H9 (cell line): ENCODE measurements around the gene TPP1. TPM values are rescaled to one million over a fixed set of nuclear protein-coding genes. Genes with fewer than 3 reads are reported as not detected.

Experiments
- DNase-seq: peaks from one replicate; pipeline ENCODE4 v3.0.0-alpha.2; 2017
- H2AFZ ChIP-seq: one replicate; pipeline ENCODE4 v1.6.1; 2013; ENCODE audit warnings: mild to moderate bottlenecking, low read length, control low read depth, moderate library complexity
- H2AK5ac ChIP-seq: 2 replicates; pipeline ENCODE4 v1.6.1; 2013; ENCODE audit warnings: low read length, control low read depth, mixed read lengths; ENCODE audit not compliant: insufficient read length
- H2BK120ac ChIP-seq: one replicate; pipeline ENCODE4 v1.6.1; 2013; ENCODE audit warnings: low read depth, mild to moderate bottlenecking, low read length, control low read depth, inconsistent platforms; ENCODE audit not compliant: poor library complexity, severe bottlenecking
- H2BK12ac ChIP-seq: 2 replicates; pipeline ENCODE4 v1.6.1; 2013; ENCODE audit warnings: low read length, control low read depth, mixed read lengths, low read depth; ENCODE audit not compliant: insufficient read length
- H2BK15ac ChIP-seq: 2 replicates; pipeline ENCODE4 v1.6.1; 2013; ENCODE audit warnings: low read depth, low read length, control low read depth
- H2BK20ac ChIP-seq: one replicate; pipeline ENCODE4 v1.6.1; 2013; ENCODE audit warnings: low read depth, mild to moderate bottlenecking, low read length, control low read depth, inconsistent platforms; ENCODE audit not compliant: poor library complexity, severe bottlenecking
- H2BK5ac ChIP-seq: 2 replicates; pipeline ENCODE4 v1.6.1; 2013; ENCODE audit warnings: low read length, control low read depth, mixed read lengths; ENCODE audit not compliant: insufficient read length
- H3K14ac ChIP-seq: 2 replicates; pipeline ENCODE4 v1.6.1; 2013; ENCODE audit warnings: low read length, control low read depth; ENCODE audit not compliant: insufficient read depth
- H3K18ac ChIP-seq: 2 replicates; pipeline ENCODE4 v1.6.1; 2013; ENCODE audit warnings: low read depth, mild to moderate bottlenecking, mixed read lengths, low read length, control low read depth; ENCODE audit not compliant: insufficient read length
- H3K23ac ChIP-seq: 2 replicates; pipeline ENCODE4 v1.6.1; 2013; ENCODE audit warnings: low read length, control low read depth, mixed read lengths, low read depth; ENCODE audit not compliant: insufficient read length
- H3K23me2 ChIP-seq: 2 replicates; pipeline ENCODE4 v1.6.1; 2013; ENCODE audit warnings: low read depth, mild to moderate bottlenecking, mixed read lengths, low read length, control low read depth; ENCODE audit not compliant: insufficient read length, poor library complexity, severe bottlenecking
- H3K27ac ChIP-seq: 2 replicates; pipeline ENCODE4 v1.5.1; 2013; ENCODE audit warnings: low read length, control low read depth, mixed read lengths, low read depth; ENCODE audit not compliant: insufficient read length
- H3K27me3 ChIP-seq: 2 replicates; pipeline ENCODE4 v1.6.1; 2013; ENCODE audit warnings: low read length, control low read depth, inconsistent platforms; ENCODE audit not compliant: insufficient read depth
- H3K4ac ChIP-seq: 2 replicates; pipeline ENCODE4 v1.6.1; 2013; ENCODE audit warnings: low read depth, mild to moderate bottlenecking, control low read depth, inconsistent platforms, low read length, moderate library complexity
- H3K4me1 ChIP-seq: 2 replicates; pipeline ENCODE4 v1.6.1; 2013; ENCODE audit warnings: low read length, control low read depth, inconsistent platforms; ENCODE audit not compliant: insufficient read depth
- H3K4me2 ChIP-seq: 2 replicates; pipeline ENCODE4 v1.6.1; 2013; ENCODE audit warnings: low read length, control low read depth, mixed read lengths; ENCODE audit not compliant: insufficient read length, insufficient read depth
- H3K56ac ChIP-seq: 2 replicates; pipeline ENCODE4 v1.6.1; 2013; ENCODE audit warnings: low read depth, mild to moderate bottlenecking, mixed read lengths, low read length, control low read depth; ENCODE audit not compliant: insufficient read length
- H3K79me1 ChIP-seq: 2 replicates; pipeline ENCODE4 v1.6.1; 2013; ENCODE audit warnings: low read depth, mild to moderate bottlenecking, moderate library complexity, low read length, control low read depth, inconsistent platforms; ENCODE audit not compliant: insufficient read depth, poor library complexity, severe bottlenecking
- H3K79me2 ChIP-seq: 2 replicates; pipeline ENCODE4 v1.6.1; 2013; ENCODE audit warnings: low read length, control low read depth, inconsistent platforms; ENCODE audit not compliant: insufficient read depth
- H3K9ac ChIP-seq: 2 replicates; pipeline ENCODE4 v1.6.1; 2013; ENCODE audit warnings: low read length, control low read depth, mixed read lengths; ENCODE audit not compliant: insufficient read length; ENCODE audit errors: extremely low read depth
- H3K9me3 ChIP-seq: one replicate; pipeline ENCODE4 v1.6.1; 2013; ENCODE audit warnings: low read depth, low read length, inconsistent platforms; ENCODE audit not compliant: control insufficient read depth
- H3T11ph ChIP-seq: one replicate; pipeline ENCODE4 v1.6.1; 2013; ENCODE audit warnings: mild to moderate bottlenecking, low read length, control low read depth, inconsistent platforms
- H4K20me1 ChIP-seq: one replicate; pipeline ENCODE4 v1.6.1; 2013; ENCODE audit not compliant: control insufficient read depth, insufficient read length, insufficient read depth
- H4K5ac ChIP-seq: 2 replicates; pipeline ENCODE4 v1.6.1; 2013; ENCODE audit warnings: low read depth, mild to moderate bottlenecking, mixed read lengths, low read length, control low read depth; ENCODE audit not compliant: insufficient read length
- H4K8ac ChIP-seq: replicated peaks from 2 replicates; pipeline ENCODE4 v1.6.1; 2013; ENCODE audit warnings: low read length, control low read depth, mixed read lengths, low read depth; ENCODE audit not compliant: insufficient read length
- H4K91ac ChIP-seq: 2 replicates; pipeline ENCODE4 v1.6.1; 2013; ENCODE audit warnings: low read depth, mild to moderate bottlenecking, moderate library complexity, mixed read lengths, low read length, control low read depth; ENCODE audit not compliant: insufficient read length
- H3K27ac Mint-ChIP-seq, 3 experiments: 2 replicates in 2 of 3; 3 replicates in 1 of 3; pipeline ENCODE4 v1.8.0; 2020 to 2021; ENCODE audit warnings: mixed read lengths in 3 of 3, mild to moderate bottlenecking in 1 of 3, moderate library complexity in 1 of 3
- H3K27me3 Mint-ChIP-seq: 2 replicates; pipeline ENCODE4 v1.8.0; 2021; ENCODE audit warnings: low read depth, mild to moderate bottlenecking, moderate library complexity, mixed read lengths
- H3K36me3 Mint-ChIP-seq, 3 experiments: 2 replicates in 2 of 3; 3 replicates in 1 of 3; pipeline ENCODE4 v1.8.0; 2020 to 2021; ENCODE audit warnings: low read depth in 3 of 3, mixed read lengths in 3 of 3; ENCODE audit not compliant: insufficient read depth in 1 of 3
- H3K4me1 Mint-ChIP-seq, 2 experiments: 2 replicates each; pipeline ENCODE4 v1.8.0; 2020; ENCODE audit warnings: mixed read lengths in 2 of 2
- H3K4me3 Mint-ChIP-seq, 2 experiments: 2 replicates in 1 of 2; 3 replicates in 1 of 2; pipeline ENCODE4 v1.8.0; 2020 to 2021; ENCODE audit warnings: mild to moderate bottlenecking in 2 of 2, mixed read lengths in 2 of 2, moderate library complexity in 1 of 2
- H3K9me3 Mint-ChIP-seq, 2 experiments: 2 replicates in 1 of 2; 3 replicates in 1 of 2; pipeline ENCODE4 v1.8.0; 2020; ENCODE audit warnings: mild to moderate bottlenecking in 2 of 2, mixed read lengths in 2 of 2, moderate library complexity in 1 of 2
- WGBS: extraction: QIAGEN DNeasy Blood & Tissue Kit; methylation state at CpG from one replicate; pipeline ENCODE4 v1.1.7; 2013; ENCODE audit warnings: missing lambda C conversion rate, low lambda C conversion rate, mixed read lengths; ENCODE audit not compliant: insufficient read length; ENCODE audit errors: extremely low coverage; 5-methylcytosine and 5-hydroxymethylcytosine counted together
- total RNA-seq: library from RNA; stranded (reverse); gene quantifications from 2 replicates; pipeline ENCODE4 v1.2.1, GENCODE V29; 2021
- TF ChIP-seq, protein P1 (sequence below): fragments of 200-600 bp; sonication (generic); conservative IDR thresholded peaks from 3 replicates; pipeline ENCODE4 v1.8.0; 2021; ENCODE audit warnings: antibody characterized with exemption, mild to moderate bottlenecking

The TPP1 gene
- total RNA-seq, 1 experiment from 2014 or later = 37.2 TPM

DNA sequence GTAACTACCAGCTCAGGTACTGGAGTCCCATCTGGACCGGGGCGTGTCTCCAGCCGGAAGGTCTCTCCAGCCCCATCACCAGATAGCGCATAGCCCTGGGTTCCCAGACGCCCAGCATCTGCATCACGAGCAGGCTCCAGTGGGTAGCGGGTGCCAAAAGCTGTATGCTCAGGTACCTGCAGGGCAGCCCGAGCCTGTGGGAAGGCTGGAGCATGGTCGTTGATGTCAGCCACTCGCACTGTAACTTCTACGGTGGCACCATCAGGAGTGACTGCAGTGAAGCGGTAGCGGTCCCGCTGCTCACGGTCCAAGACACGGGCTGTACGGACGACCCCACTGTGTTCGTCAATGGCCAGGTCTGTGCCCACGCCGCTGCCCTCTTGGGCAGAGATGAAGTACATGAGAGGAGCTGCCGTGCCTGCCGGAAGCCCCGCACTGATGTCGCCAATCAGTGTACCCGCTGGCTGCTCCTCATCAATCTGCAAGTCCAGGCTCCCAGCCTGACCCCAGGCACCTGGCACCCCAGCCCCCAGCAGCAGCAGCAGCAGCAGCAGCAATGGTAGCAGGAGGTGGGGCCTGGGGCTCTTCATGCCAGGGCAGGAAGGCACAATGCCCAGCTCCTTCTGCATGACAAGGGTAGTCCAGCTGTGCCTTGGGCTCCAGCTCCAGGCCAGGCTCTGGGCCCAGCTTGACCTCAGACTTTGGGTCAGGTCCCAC lies 21.9 kb upstream of the TPP1 start:
- H4K20me1 ChIP-seq = no peaks in the 10 kb centered on the region
- no peak overlapping the region for H2BK5ac ChIP-seq

More for the DNA sequence above, 21.9 kb upstream of the TPP1 start:
- Histone ChIP-seq H3K9ac (no peak overlapping the region), H4K5ac (no peak overlapping the region), H3K27me3 (no peaks in the 10 kb centered on the region), H2BK12ac (no peak overlapping the region), H3K79me2 (no peaks in the 10 kb centered on the region), H4K8ac (no peak overlapping the region), H3K23me2 (no peaks in the 10 kb centered on the region), H3K56ac (no peak overlapping the region), H2BK120ac (no peak overlapping the region), H3K4me1 (no peaks in the 10 kb centered on the region), H3K9me3 (no peaks in the 10 kb centered on the region), H4K91ac (no peak overlapping the region), H3K4ac (no peak overlapping the region), H3K18ac (no peak overlapping the region), H3T11ph (no peak overlapping the region), H2AK5ac (no peak overlapping the region), H2BK20ac (no peak overlapping the region), H3K23ac (no peak overlapping the region), H3K79me1 (no peaks in the 10 kb centered on the region), H2AFZ (no peak overlapping the region), H2BK15ac (no peak overlapping the region), H3K4me2 (no peak overlapping the region), H3K14ac (no peak overlapping the region; the same call in 1 of the 2 replicates), H3K27ac (no peak overlapping the region)
- Mint-ChIP-seq H3K36me3 (no peaks in the 10 kb centered on the region), H3K9me3 (no peaks in the 10 kb centered on the region), H3K27ac (no peak overlapping the region), H3K27me3 (0 out of 2 replicates have a peak, but pooled peaks cover 2% of the 10 kb centered on the region), H3K4me1 (no peaks in the 10 kb centered on the region), H3K4me3 (no peak overlapping the region)
- no peak for DNase-seq
- WGBS = no CpG with 5 or more reads among the region's 26 CpGs
- TF ChIP-seq, protein P1, sequence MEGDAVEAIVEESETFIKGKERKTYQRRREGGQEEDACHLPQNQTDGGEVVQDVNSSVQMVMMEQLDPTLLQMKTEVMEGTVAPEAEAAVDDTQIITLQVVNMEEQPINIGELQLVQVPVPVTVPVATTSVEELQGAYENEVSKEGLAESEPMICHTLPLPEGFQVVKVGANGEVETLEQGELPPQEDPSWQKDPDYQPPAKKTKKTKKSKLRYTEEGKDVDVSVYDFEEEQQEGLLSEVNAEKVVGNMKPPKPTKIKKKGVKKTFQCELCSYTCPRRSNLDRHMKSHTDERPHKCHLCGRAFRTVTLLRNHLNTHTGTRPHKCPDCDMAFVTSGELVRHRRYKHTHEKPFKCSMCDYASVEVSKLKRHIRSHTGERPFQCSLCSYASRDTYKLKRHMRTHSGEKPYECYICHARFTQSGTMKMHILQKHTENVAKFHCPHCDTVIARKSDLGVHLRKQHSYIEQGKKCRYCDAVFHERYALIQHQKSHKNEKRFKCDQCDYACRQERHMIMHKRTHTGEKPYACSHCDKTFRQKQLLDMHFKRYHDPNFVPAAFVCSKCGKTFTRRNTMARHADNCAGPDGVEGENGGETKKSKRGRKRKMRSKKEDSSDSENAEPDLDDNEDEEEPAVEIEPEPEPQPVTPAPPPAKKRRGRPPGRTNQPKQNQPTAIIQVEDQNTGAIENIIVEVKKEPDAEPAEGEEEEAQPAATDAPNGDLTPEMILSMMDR = no peak
